HEK293 (cell line): ENCODE results near the gene CEPT1.
"Not testable (repeated sequence)": the region's sequence is repeated elsewhere in the genome, so short reads cannot be mapped to it uniquely, and the experiment has no call there.

Experiments used
- CTCF ChIA-PET: fragments of 350-600 bp; formaldehyde crosslinking; extraction: SDS; loops from one replicate; lab custom pipeline; 2021; ENCODE audit warnings: antibody characterized with exemption; lab: Yijun Ruan, JAX
- POLR2A ChIA-PET: fragments of 300-600 bp; formaldehyde crosslinking; extraction: SDS; loops from one replicate; lab custom pipeline; 2020; ENCODE audit warnings: antibody characterized with exemption, inconsistent platforms; lab: Yijun Ruan, JAX
- H3K27ac ChIP-seq: fragments of 200-500 bp; sonication (Bioruptor generic); 2 replicates; pipeline ENCODE4 v1.5.1; 2014; ENCODE audit warnings: low read depth, low read length, control low read depth, inconsistent platforms; ENCODE audit errors: extremely low read depth
- H3K36me3 ChIP-seq, 2 experiments: fragments of 200-500 bp in 1 of 2; sonication (Bioruptor generic) in 1 of 2; 1 replicate in 1 of 2; 2 replicates in 1 of 2; pipeline ENCODE4 v1.5.1; 2014 to 2017; ENCODE audit warnings: inconsistent platforms in 2 of 2, low read length in 2 of 2; ENCODE audit not compliant: control insufficient read depth in 2 of 2, insufficient read depth in 1 of 2
- H3K4me1 ChIP-seq: fragments of 200-500 bp; sonication (Bioruptor generic); 2 replicates; pipeline ENCODE4 v1.5.1; 2014; ENCODE audit warnings: mild to moderate bottlenecking, low read length, inconsistent platforms; ENCODE audit not compliant: control insufficient read depth, insufficient read depth
- H3K4me3 ChIP-seq: 2 replicates; pipeline ENCODE4 v1.5.1; 2011; ENCODE audit warnings: low read depth, mild to moderate bottlenecking, control low read depth, low read length, moderate library complexity
- H3K9me3 ChIP-seq: fragments of 200-500 bp; sonication (Bioruptor generic); 2 replicates; pipeline ENCODE4 v1.5.1; 2014; ENCODE audit warnings: low read depth, low read length, inconsistent platforms; ENCODE audit not compliant: control insufficient read depth, insufficient read depth
- ELK4 ChIP-seq: IDR thresholded peaks from 2 replicates; pipeline ENCODE4 v1.6.1; 2011; ENCODE audit warnings: mild to moderate bottlenecking, low read depth, low read length, borderline replicate concordance
- ZNF114 ChIP-seq: fragments of 450-650 bp; formaldehyde crosslinking; IDR thresholded peaks from 2 replicates; pipeline ENCODE4 v1.5.0; 2017; ENCODE audit warnings: missing biosample characterization, missing genetic modification characterization
- ZNF133 ChIP-seq: fragments of 450-650 bp; formaldehyde crosslinking; IDR thresholded peaks from 2 replicates; pipeline ENCODE4 v1.5.1; 2016; ENCODE audit warnings: missing biosample characterization, missing genetic modification characterization
- ZNF146 ChIP-seq: fragments of 450-650 bp; formaldehyde crosslinking; IDR thresholded peaks from 2 replicates; pipeline ENCODE4 v1.5.1; 2016; ENCODE audit warnings: missing biosample characterization, missing genetic modification characterization
- ZNF157 ChIP-seq: fragments of 450-650 bp; formaldehyde crosslinking; IDR thresholded peaks from 2 replicates; pipeline ENCODE4 v1.5.1; 2016; ENCODE audit warnings: missing biosample characterization, missing genetic modification characterization
- ZNF223 ChIP-seq: fragments of 450-650 bp; formaldehyde crosslinking; IDR thresholded peaks from 2 replicates; pipeline ENCODE4 v1.5.1; 2016; ENCODE audit warnings: missing biosample characterization, missing genetic modification characterization
- ZNF292 ChIP-seq: fragments of 450-650 bp; formaldehyde crosslinking; IDR thresholded peaks from 2 replicates; pipeline ENCODE4 v1.5.1; 2016; ENCODE audit warnings: low read depth, missing biosample characterization, missing genetic modification characterization, borderline replicate concordance
- ZNF302 ChIP-seq: fragments of 450-650 bp; formaldehyde crosslinking; IDR thresholded peaks from 2 replicates; pipeline ENCODE4 v1.5.1; 2016; ENCODE audit warnings: missing biosample characterization, missing genetic modification characterization, low read depth
- ZNF391 ChIP-seq: fragments of 450-650 bp; formaldehyde crosslinking; IDR thresholded peaks from 2 replicates; pipeline ENCODE4 v1.5.1; 2016; ENCODE audit warnings: low read depth, missing biosample characterization, missing genetic modification characterization, borderline replicate concordance
- ZNF596 ChIP-seq: fragments of 450-650 bp; IDR thresholded peaks from 2 replicates; pipeline ENCODE4 v1.5.0; 2018; ENCODE audit warnings: missing biosample characterization, mild to moderate bottlenecking, missing genetic modification characterization, moderate library complexity
- ZNF639 ChIP-seq: fragments of 450-650 bp; formaldehyde crosslinking; IDR thresholded peaks from 2 replicates; pipeline ENCODE4 v1.5.1; 2016; ENCODE audit warnings: missing biosample characterization, missing genetic modification characterization
- ZNF658 ChIP-seq: fragments of 450-650 bp; formaldehyde crosslinking; IDR thresholded peaks from 2 replicates; pipeline ENCODE4; 2016; ENCODE audit warnings: missing biosample characterization, missing genetic modification characterization
- ZNF76 ChIP-seq: fragments of 450-650 bp; formaldehyde crosslinking; IDR thresholded peaks from 2 replicates; pipeline ENCODE4; 2016; ENCODE audit warnings: low read depth, missing biosample characterization, missing genetic modification characterization, borderline replicate concordance
- ZNF792 ChIP-seq: fragments of 450-650 bp; formaldehyde crosslinking; IDR thresholded peaks from 2 replicates; pipeline ENCODE4 v1.5.1; 2016; ENCODE audit warnings: missing biosample characterization, missing genetic modification characterization
- ZNF837 ChIP-seq: fragments of 450-650 bp; formaldehyde crosslinking; IDR thresholded peaks from 2 replicates; pipeline ENCODE4 v1.5.1; 2016; ENCODE audit warnings: missing biosample characterization, missing genetic modification characterization
- TF ChIP-seq, protein P1 (sequence below): fragments of 450-650 bp; formaldehyde crosslinking; IDR thresholded peaks from 2 replicates; pipeline ENCODE4 v1.5.1; 2016; ENCODE audit warnings: missing biosample characterization, missing genetic modification characterization
- TF ChIP-seq, protein P2 (sequence below): fragments of 450-650 bp; formaldehyde crosslinking; IDR thresholded peaks from 2 replicates; pipeline ENCODE4 v1.5.1; 2017; ENCODE audit warnings: missing biosample characterization, missing genetic modification characterization

The CEPT1 gene

GRCh38 chr1:111095421-111095820 is 44.6 kb upstream of the CEPT1 start:
- CTCF ChIA-PET, H3K36me3 ChIP-seq, H3K27ac ChIP-seq, H3K4me1 ChIP-seq, H3K9me3 ChIP-seq, POLR2A ChIA-PET, H3K4me3 ChIP-seq: not testable (repeated sequence)
- peak; percentile 64; the same call in 1 of the 2 replicates for TF ChIP-seq ZNF146

DNA sequence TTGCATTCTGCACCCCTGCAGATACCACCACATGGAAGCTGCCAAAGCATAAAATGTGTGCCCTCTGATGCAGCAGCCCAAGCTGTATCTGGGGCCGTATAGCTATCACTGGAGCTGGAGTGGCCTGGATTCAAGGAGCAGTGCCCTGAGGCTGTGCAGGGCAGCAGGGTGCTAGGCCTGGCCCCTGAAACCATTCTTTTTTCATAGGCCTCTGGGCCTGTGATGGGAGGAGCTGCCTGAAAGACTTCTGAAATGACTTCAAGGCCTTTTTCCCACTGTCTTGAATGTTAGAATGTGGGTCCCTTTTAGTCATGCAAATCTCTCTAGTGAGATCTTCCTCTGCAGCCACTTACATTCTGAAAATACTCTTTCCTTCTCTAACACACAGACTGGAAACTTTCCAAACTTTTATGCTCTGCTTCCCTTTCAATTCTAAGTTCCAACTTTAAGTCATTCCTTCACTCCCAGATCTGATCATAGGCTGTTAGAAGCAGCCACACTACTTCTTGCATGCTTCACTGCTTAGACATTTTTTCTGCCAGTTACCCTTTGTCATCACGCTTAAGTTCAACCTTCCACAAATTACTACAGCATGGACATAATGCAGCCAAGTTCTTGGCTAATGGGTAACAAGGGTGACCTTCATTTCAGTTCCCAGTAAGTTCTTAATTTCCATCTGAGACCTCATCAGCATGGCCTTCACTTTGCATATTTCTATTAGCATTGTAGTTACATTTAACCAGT is 42.5 kb upstream of the CEPT1 start:
- no peaks in the 10 kb centered on the region for H3K4me1 ChIP-seq
- POLR2A ChIA-PET, result no interaction called here
- no peak overlapping the region for H3K4me3 ChIP-seq
- TF ChIP-seq, protein P1, sequence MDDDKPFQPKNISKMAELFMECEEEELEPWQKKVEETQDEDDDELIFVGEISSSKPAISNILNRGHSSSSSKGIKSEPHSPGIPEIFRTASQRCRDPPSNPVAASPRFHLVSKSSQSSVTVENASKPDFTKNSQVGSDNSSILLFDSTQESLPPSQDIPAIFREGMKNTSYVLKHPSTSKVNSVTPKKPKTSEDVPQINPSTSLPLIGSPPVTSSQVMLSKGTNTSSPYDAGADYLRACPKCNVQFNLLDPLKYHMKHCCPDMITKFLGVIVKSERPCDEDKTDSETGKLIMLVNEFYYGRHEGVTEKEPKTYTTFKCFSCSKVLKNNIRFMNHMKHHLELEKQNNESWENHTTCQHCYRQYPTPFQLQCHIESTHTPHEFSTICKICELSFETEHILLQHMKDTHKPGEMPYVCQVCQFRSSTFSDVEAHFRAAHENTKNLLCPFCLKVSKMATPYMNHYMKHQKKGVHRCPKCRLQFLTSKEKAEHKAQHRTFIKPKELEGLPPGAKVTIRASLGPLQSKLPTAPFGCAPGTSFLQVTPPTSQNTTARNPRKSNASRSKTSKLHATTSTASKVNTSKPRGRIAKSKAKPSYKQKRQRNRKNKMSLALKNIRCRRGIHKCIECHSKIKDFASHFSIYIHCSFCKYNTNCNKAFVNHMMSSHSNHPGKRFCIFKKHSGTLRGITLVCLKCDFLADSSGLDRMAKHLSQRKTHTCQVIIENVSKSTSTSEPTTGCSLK (tag by site-specific recombination), result no peak
- TF ChIP-seq ZNF292 (tag by site-specific recombination), result no peak
- TF ChIP-seq, protein P2, sequence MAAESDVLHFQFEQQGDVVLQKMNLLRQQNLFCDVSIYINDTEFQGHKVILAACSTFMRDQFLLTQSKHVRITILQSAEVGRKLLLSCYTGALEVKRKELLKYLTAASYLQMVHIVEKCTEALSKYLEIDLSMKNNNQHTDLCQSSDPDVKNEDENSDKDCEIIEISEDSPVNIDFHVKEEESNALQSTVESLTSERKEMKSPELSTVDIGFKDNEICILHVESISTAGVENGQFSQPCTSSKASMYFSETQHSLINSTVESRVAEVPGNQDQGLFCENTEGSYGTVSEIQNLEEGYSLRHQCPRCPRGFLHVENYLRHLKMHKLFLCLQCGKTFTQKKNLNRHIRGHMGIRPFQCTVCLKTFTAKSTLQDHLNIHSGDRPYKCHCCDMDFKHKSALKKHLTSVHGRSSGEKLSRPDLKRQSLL (tag by site-specific recombination), result no peak
- TF ChIP-seq ZNF837, result no peak
- TF ChIP-seq ZNF133 (tag by site-specific recombination), result no peak
- TF ChIP-seq ZNF792 (tag by site-specific recombination), result no peak
- no peak for TF ChIP-seq ZNF302 (tag by site-specific recombination)
- no peak for TF ChIP-seq ZNF157 (tag by site-specific recombination)
- TF ChIP-seq ZNF391 (tag by site-specific recombination), result no peak
- TF ChIP-seq ZNF223 (tag by site-specific recombination), result no peak
- no peak for TF ChIP-seq ZNF76
- no peak for TF ChIP-seq ZNF658 (tag by site-specific recombination)
- TF ChIP-seq ZNF114 (tag by site-specific recombination), result no peak
- TF ChIP-seq ZNF596 (tag by site-specific recombination), result no peak
- no peak for TF ChIP-seq ZNF639 (tag by site-specific recombination)
- no peak for TF ChIP-seq ELK4
- CTCF ChIA-PET, result no interaction called here
- H3K9me3 ChIP-seq, result no peaks in the 10 kb centered on the region
- no peak overlapping the region for H3K27ac ChIP-seq
- H3K36me3 ChIP-seq, result no peaks in the 10 kb centered on the region
